SU-DHL-6 (cell line): ENCODE data around the gene IL17RC.

Source experiments
- H2AFZ ChIP-seq: fragments of 200-600 bp; sonication (generic); 2 replicates; pipeline ENCODE4 v1.6.1; 2014; ENCODE audit warnings: low read depth, mild to moderate bottlenecking, moderate library complexity, mixed read lengths, antibody characterized with exemption, low read length; ENCODE audit not compliant: severe bottlenecking
- H3F3A ChIP-seq: fragments of 200-600 bp; shearing (Covaris generic); 2 replicates; pipeline ENCODE4 v1.6.0; 2016; ENCODE audit warnings: antibody characterized with exemption, mild to moderate bottlenecking; ENCODE audit not compliant: insufficient read depth
- H3K27ac ChIP-seq: fragments of 200-600 bp; sonication (generic); 2 replicates; pipeline ENCODE4 v1.5.1; 2016; ENCODE audit warnings: low read depth, mild to moderate bottlenecking, low read length, moderate library complexity, mixed read lengths
- H3K27me3 ChIP-seq: fragments of 200-600 bp; sonication (generic), shearing (Covaris generic); 2 replicates; pipeline ENCODE4 v1.6.0; 2014; ENCODE audit warnings: mild to moderate bottlenecking, low read length
- H3K36me3 ChIP-seq: fragments of 200-600 bp; sonication (generic); 2 replicates; pipeline ENCODE4 v1.6.1; 2014; ENCODE audit warnings: mild to moderate bottlenecking, low read length, mixed read lengths
- H3K4me2 ChIP-seq: fragments of 300-600, 200-600 bp; shearing (Covaris generic), sonication (generic); 2 replicates; pipeline ENCODE4 v1.6.0; 2014; ENCODE audit warnings: low read length, low read depth, mild to moderate bottlenecking; ENCODE audit not compliant: poor library complexity, severe bottlenecking
- H3K4me3 ChIP-seq: fragments of 200-600 bp; sonication (generic); 2 replicates; pipeline ENCODE4 v1.5.1; 2014; ENCODE audit warnings: antibody characterized with exemption, low read length, mild to moderate bottlenecking, mixed read lengths; ENCODE audit not compliant: insufficient read depth, poor library complexity, severe bottlenecking
- H3K79me2 ChIP-seq: fragments of 200-600 bp; sonication (generic); 2 replicates; pipeline ENCODE4 v1.6.1; 2014; ENCODE audit warnings: mild to moderate bottlenecking, low read length, moderate library complexity; ENCODE audit not compliant: insufficient read depth
- H3K9ac ChIP-seq: fragments of 200-600 bp; sonication (generic); 2 replicates; pipeline ENCODE4 v1.7.0; 2014; ENCODE audit warnings: mild to moderate bottlenecking, low read length
- H3K9me2 ChIP-seq: fragments of 200-600 bp; sonication (generic); replicated peaks from 2 replicates; pipeline ENCODE4 v1.6.1; 2014; ENCODE audit warnings: low read length; ENCODE audit not compliant: insufficient read depth
- H3K9me3 ChIP-seq: fragments of 200-600 bp; sonication (generic); 2 replicates; pipeline ENCODE4 v1.6.1; 2014; ENCODE audit warnings: low read length, mixed read lengths; ENCODE audit not compliant: insufficient read depth
- H4K20me1 ChIP-seq: fragments of 200-600 bp; sonication (generic); 2 replicates; pipeline ENCODE4 v1.6.1; 2014; ENCODE audit warnings: low read depth, mild to moderate bottlenecking, antibody characterized with exemption, low read length, moderate library complexity, mixed read lengths
- CTCF ChIP-seq: fragments of 200-600 bp; sonication (generic); IDR thresholded peaks from one replicate; pipeline ENCODE4 v1.5.1; 2017; ENCODE audit warnings: antibody characterized with exemption, mild to moderate bottlenecking, low read length, moderate library complexity; ENCODE audit not compliant: insufficient read depth, poor library complexity, severe bottlenecking
- EZH2phosphoT487 ChIP-seq: fragments of 200-600 bp; sonication (generic), shearing (Covaris generic); conservative IDR thresholded peaks from 2 replicates; pipeline ENCODE4 v1.6.1; 2018; ENCODE audit warnings: mild to moderate bottlenecking, antibody characterized with exemption, low read length, moderate library complexity, mixed read lengths

Gene IL17RC

GRCh38 chr3:9916346-9916733 lies 558 bp upstream of the IL17RC start:
- no peaks in the 10 kb centered on the region for H3K79me2 ChIP-seq
- no peak overlapping the region for H3K4me3 ChIP-seq
- H3K27ac ChIP-seq: no peak overlapping the region
- H3K9me2 ChIP-seq: no peaks in the 10 kb centered on the region
- H3K27me3 ChIP-seq: no peaks in the 10 kb centered on the region
- no peaks in the 10 kb centered on the region for H3K9me3 ChIP-seq
- no peaks in the 10 kb centered on the region for H3F3A ChIP-seq
- no peaks in the 10 kb centered on the region for H3K36me3 ChIP-seq
- no peaks in the 10 kb centered on the region for H4K20me1 ChIP-seq
- H3K9ac ChIP-seq: no peak overlapping the region
- TF ChIP-seq EZH2phosphoT487: no peak
- TF ChIP-seq CTCF: no peak
- no peak overlapping the region for H2AFZ ChIP-seq
- no peak overlapping the region for H3K4me2 ChIP-seq

GRCh38 chr3:9917820-9918219 lies 922 bp downstream of the IL17RC start:
- Histone ChIP-seq H3K79me2 (no peaks in the 10 kb centered on the region), H3F3A (no peaks in the 10 kb centered on the region), H3K27me3 (no peaks in the 10 kb centered on the region), H4K20me1 (no peaks in the 10 kb centered on the region), H3K9me3 (no peaks in the 10 kb centered on the region), H2AFZ (no peak overlapping the region), H3K27ac (no peak overlapping the region), H3K36me3 (no peaks in the 10 kb centered on the region), H3K9ac (no peak overlapping the region), H3K4me3 (no peak overlapping the region), H3K9me2 (no peaks in the 10 kb centered on the region), H3K4me2 (no peak overlapping the region)
- TF ChIP-seq EZH2phosphoT487: no peak
- no peak for TF ChIP-seq CTCF

DNA sequence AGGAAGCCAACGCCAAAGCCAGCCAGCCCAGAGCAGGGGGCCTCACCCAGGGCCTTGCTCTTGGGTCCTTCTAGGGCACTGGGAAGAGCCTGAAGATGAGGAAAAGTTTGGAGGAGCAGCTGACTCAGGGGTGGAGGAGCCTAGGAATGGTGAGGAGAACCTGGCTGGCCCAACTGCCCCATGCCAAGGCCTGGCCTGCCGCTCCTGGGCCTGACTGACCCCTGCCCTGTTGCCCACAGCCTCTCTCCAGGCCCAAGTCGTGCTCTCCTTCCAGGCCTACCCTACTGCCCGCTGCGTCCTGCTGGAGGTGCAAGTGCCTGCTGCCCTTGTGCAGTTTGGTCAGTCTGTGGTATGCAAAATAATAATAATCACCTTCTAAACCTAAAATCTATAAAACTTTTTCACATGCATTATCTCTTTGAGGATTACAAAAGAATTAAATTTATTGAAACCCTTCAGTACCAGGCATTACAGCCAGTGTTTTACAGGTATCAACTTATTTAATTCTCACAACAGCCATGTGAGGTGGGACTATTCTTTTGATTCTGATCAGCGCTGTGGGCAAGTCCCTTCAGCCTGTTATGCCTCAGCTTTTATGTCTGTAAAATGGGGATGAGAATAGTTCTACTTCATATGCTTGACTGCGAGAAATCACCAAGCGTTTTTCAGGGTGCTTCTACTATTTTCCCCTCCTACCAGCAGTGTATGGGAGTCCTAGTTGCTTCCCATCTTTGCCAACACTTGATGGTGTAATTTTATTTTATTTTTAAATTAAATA lies 1.6 kb downstream of the IL17RC start:
- Histone ChIP-seq H2AFZ (no peak overlapping the region), H3K79me2 (no peaks in the 10 kb centered on the region), H3K9ac (no peak overlapping the region), H3K27ac (no peak overlapping the region), H3K4me3 (no peak overlapping the region), H4K20me1 (no peaks in the 10 kb centered on the region), H3K27me3 (no peaks in the 10 kb centered on the region), H3K9me3 (no peaks in the 10 kb centered on the region), H3K9me2 (no peaks in the 10 kb centered on the region), H3F3A (no peaks in the 10 kb centered on the region), H3K36me3 (no peaks in the 10 kb centered on the region), H3K4me2 (no peak overlapping the region)
- no peak for TF ChIP-seq CTCF
- TF ChIP-seq EZH2phosphoT487: no peak
